GM23338 (cell line): Measurements from ENCODE around the gene SEMG1. TPM values are rescaled to one million over a fixed set of nuclear protein-coding genes. Genes with fewer than 3 reads are reported as not detected.

Experiments
- ATAC-seq: fragments of 200-7000 bp; cut with Tn5 transposase; 3 replicates; pipeline ENCODE4 v1.9.1; 2020
- DNase-seq: peaks from one replicate; pipeline ENCODE4 v3.0.0-alpha.2; 2015; ENCODE audit warnings: low spot score
- H2AFZ ChIP-seq: fragments of 200-600 bp; sonication (generic); 2 replicates; pipeline ENCODE4 v1.8.0; 2016; ENCODE audit warnings: antibody characterized with exemption, mild to moderate bottlenecking, moderate library complexity
- H3F3A ChIP-seq: fragments of 200-600 bp; sonication (generic); replicated peaks from 2 replicates; pipeline ENCODE4 v1.8.0; 2017; ENCODE audit warnings: antibody characterized with exemption, mixed run types, low read depth
- H3K27ac ChIP-seq: fragments of 200-600 bp; sonication (generic); 2 replicates; pipeline ENCODE4 v1.6.1; 2016; ENCODE audit warnings: low read depth
- H3K27me3 ChIP-seq: fragments of 200-600 bp; sonication (generic); 2 replicates; pipeline ENCODE4 v1.8.0; 2016; ENCODE audit warnings: mild to moderate bottlenecking, mixed run types, moderate library complexity; ENCODE audit not compliant: insufficient read depth
- H3K36me3 ChIP-seq: fragments of 200-600 bp; sonication (generic); 2 replicates; pipeline ENCODE4 v1.8.0; 2016; ENCODE audit warnings: mild to moderate bottlenecking; ENCODE audit not compliant: insufficient read depth
- H3K4me1 ChIP-seq: fragments of 200-600 bp; sonication (generic); 2 replicates; pipeline ENCODE4 v1.8.0; 2016; ENCODE audit warnings: mild to moderate bottlenecking, moderate library complexity; ENCODE audit not compliant: insufficient read depth
- H3K4me2 ChIP-seq: fragments of 200-600 bp; sonication (generic); 2 replicates; pipeline ENCODE4 v1.7.1; 2017; ENCODE audit warnings: mixed run types
- H3K4me3 ChIP-seq: fragments of 200-600 bp; sonication (generic); 2 replicates; pipeline ENCODE4 v1.6.1; 2016; ENCODE audit warnings: mixed run types
- H3K79me2 ChIP-seq: fragments of 200-600 bp; sonication (generic); replicated peaks from 2 replicates; pipeline ENCODE4 v1.8.0; 2017; ENCODE audit warnings: mild to moderate bottlenecking; ENCODE audit not compliant: insufficient read depth
- H3K9me2 ChIP-seq: fragments of 200-600 bp; sonication (generic); 2 replicates; pipeline ENCODE4 v1.8.0; 2017; ENCODE audit not compliant: insufficient read depth
- H4K20me1 ChIP-seq: fragments of 200-600 bp; sonication (generic); replicated peaks from 2 replicates; pipeline ENCODE4 v1.8.0; 2017; ENCODE audit warnings: mild to moderate bottlenecking; ENCODE audit not compliant: insufficient read depth
- H3K27ac Mint-ChIP-seq: 2 replicates; pipeline ENCODE4 v1.8.0; 2020; ENCODE audit warnings: inconsistent platforms, mild to moderate bottlenecking, moderate library complexity, mixed read lengths
- H3K27me3 Mint-ChIP-seq: 3 replicates; pipeline ENCODE4 v1.8.0; 2022; ENCODE audit warnings: low read depth, mild to moderate bottlenecking, moderate library complexity, mixed read lengths, inconsistent platforms; ENCODE audit not compliant: insufficient read depth, poor library complexity
- H3K36me3 Mint-ChIP-seq: 3 replicates; pipeline ENCODE4 v1.8.0; 2021; ENCODE audit warnings: low read depth, mild to moderate bottlenecking, inconsistent platforms, moderate library complexity, mixed read lengths
- H3K4me1 Mint-ChIP-seq: 3 replicates; pipeline ENCODE4 v1.8.0; 2020; ENCODE audit warnings: mild to moderate bottlenecking, inconsistent platforms, mixed read lengths
- H3K4me3 Mint-ChIP-seq: 3 replicates; pipeline ENCODE4 v1.8.0; 2021; ENCODE audit warnings: moderate library complexity, mild to moderate bottlenecking, inconsistent platforms, mixed read lengths
- H3K9me3 Mint-ChIP-seq: 3 replicates; pipeline ENCODE4 v1.8.0; 2020; ENCODE audit warnings: moderate library complexity, mild to moderate bottlenecking, inconsistent platforms, mixed read lengths
- CREB1 ChIP-seq: fragments of 250-450 bp; sonication (Bioruptor Pico); IDR thresholded peaks from 2 replicates; pipeline ENCODE4 v1.5.0; 2020; ENCODE audit warnings: low read depth, mild to moderate bottlenecking, moderate library complexity
- EZH2 ChIP-seq: fragments of 200-600 bp; sonication (generic); IDR thresholded peaks from one replicate; pipeline ENCODE4 v1.8.0; 2017; ENCODE audit warnings: antibody characterized with exemption, mild to moderate bottlenecking, low read depth; ENCODE audit not compliant: unreplicated experiment
- EZH2phosphoT487 ChIP-seq: fragments of 200-600 bp; sonication (generic); IDR thresholded peaks from one replicate; pipeline ENCODE4 v1.8.1; 2018; ENCODE audit warnings: antibody characterized with exemption; ENCODE audit not compliant: unreplicated experiment
- JUNB ChIP-seq: IDR thresholded peaks from one replicate; pipeline ENCODE4 v1.6.1; 2016; ENCODE audit warnings: antibody characterized with exemption; ENCODE audit not compliant: unreplicated experiment
- NANOG ChIP-seq: IDR thresholded peaks from 2 replicates; pipeline ENCODE4 v1.6.1; 2016; ENCODE audit warnings: antibody characterized with exemption, borderline replicate concordance
- POLR2AphosphoS5 ChIP-seq: IDR thresholded peaks from 2 replicates; pipeline ENCODE4 v1.6.1; 2016; ENCODE audit warnings: antibody characterized with exemption, low read depth
- REST ChIP-seq: IDR thresholded peaks from one replicate; pipeline ENCODE4 v1.6.1; 2018; ENCODE audit warnings: antibody characterized with exemption; ENCODE audit not compliant: unreplicated experiment
- STAT1 ChIP-seq: IDR thresholded peaks from one replicate; pipeline ENCODE4 v1.6.1; 2016; ENCODE audit warnings: antibody characterized with exemption; ENCODE audit not compliant: unreplicated experiment
- ZNF114 ChIP-seq: fragments of 250-450 bp; sonication (Bioruptor Pico); IDR thresholded peaks from 2 replicates; pipeline ENCODE4 v1.5.0; 2020; ENCODE audit warnings: mild to moderate bottlenecking, moderate library complexity
- ZNF331 ChIP-seq: fragments of 250-450 bp; sonication (Bioruptor Pico); IDR thresholded peaks from 2 replicates; pipeline ENCODE4 v1.5.0; 2020; ENCODE audit warnings: low read depth, mild to moderate bottlenecking, moderate library complexity
- ZNF462 ChIP-seq: fragments of 250-450 bp; sonication (Bioruptor Pico); IDR thresholded peaks from 2 replicates; pipeline ENCODE4 v1.5.0; 2020; ENCODE audit warnings: mild to moderate bottlenecking, moderate library complexity
- polyA plus RNA-seq: library from polyadenylated mRNA; unstranded; fragments of >200 nt; fragmentation: Nextera tagmentation; extraction: Ambion mirVana; gene quantifications from 2 replicates; pipeline ENCODE4 v1.2.1, GENCODE V29; 2016
- total RNA-seq: library from RNA; depleted of rRNA; stranded (reverse); fragments of >200 nt; shearing (Covaris generic); gene quantifications from 2 replicates; pipeline ENCODE4 v1.2.3, GENCODE V29; 2014
- TF ChIP-seq, protein P1 (sequence below): IDR thresholded peaks from 2 replicates; pipeline ENCODE4 v1.6.1; 2016; ENCODE audit warnings: antibody characterized with exemption
- TF ChIP-seq, protein P2 (sequence below), 2 experiments: fragments of 200-600 bp in 1 of 2; sonication (generic) in 1 of 2; conservative IDR thresholded peaks; 2 replicates each; pipeline versions ENCODE4 v1.5.1 to v1.6.1; 2016 to 2017; ENCODE audit warnings: antibody characterized with exemption in 2 of 2, low read depth in 2 of 2, mild to moderate bottlenecking in 2 of 2, moderate library complexity in 1 of 2

SEMG1 gene
- total and polyA plus RNA-seq, 2 experiments from 2014 or later: 3.3 to 5.7 TPM

GRCh38 chr20:45254383-45255262 is 47.8 kb downstream of the SEMG1 start, which contains the start of gene SLPI:
Gene SLPI (minus strand): TSS chr20:45254564. CDS start chr20:45254543, 21 bp downstream.
- Histone ChIP-seq H3K4me2 (no peak within 1 kb of the TSS), H3K27me3 (no peaks in the 10 kb centered on the region), H3K27ac (no peak within 1 kb of the TSS), H3K36me3 (no peaks in the 10 kb centered on the region), H3K4me1 (peaks cover 7% of the 10 kb centered on the region), H4K20me1 (no peaks in the 10 kb centered on the region), H3K79me2 (no peaks in the 10 kb centered on the region), H3K4me3 (no peak within 1 kb of the TSS), H3K9me2 (peaks cover 3% of the 10 kb centered on the region; the same call in 1 of the 2 replicates), H2AFZ (no peak within 1 kb of the TSS; the same call in 1 of the 2 replicates), H3F3A (no peaks in the 10 kb centered on the region)
- Mint-ChIP-seq H3K4me1 (peaks cover 9% of the 10 kb centered on the region), H3K36me3 (no peaks in the 10 kb centered on the region), H3K27me3 (peaks cover 4% of the 10 kb centered on the region), H3K9me3 (no peaks in the 10 kb centered on the region), H3K27ac (no peak within 1 kb of the TSS), H3K4me3 (no peak within 1 kb of the TSS)
- DNase-seq (no peak), ATAC-seq (no peak)
- TF ChIP-seq, protein P1, sequence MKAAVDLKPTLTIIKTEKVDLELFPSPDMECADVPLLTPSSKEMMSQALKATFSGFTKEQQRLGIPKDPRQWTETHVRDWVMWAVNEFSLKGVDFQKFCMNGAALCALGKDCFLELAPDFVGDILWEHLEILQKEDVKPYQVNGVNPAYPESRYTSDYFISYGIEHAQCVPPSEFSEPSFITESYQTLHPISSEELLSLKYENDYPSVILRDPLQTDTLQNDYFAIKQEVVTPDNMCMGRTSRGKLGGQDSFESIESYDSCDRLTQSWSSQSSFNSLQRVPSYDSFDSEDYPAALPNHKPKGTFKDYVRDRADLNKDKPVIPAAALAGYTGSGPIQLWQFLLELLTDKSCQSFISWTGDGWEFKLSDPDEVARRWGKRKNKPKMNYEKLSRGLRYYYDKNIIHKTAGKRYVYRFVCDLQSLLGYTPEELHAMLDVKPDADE: no peak
- TF ChIP-seq JUNB (no peak), POLR2AphosphoS5 (no peak), REST (no peak), CREB1 (no peak), STAT1 (no peak), NANOG (no peak), ZNF331 (no peak), EZH2 (no peak), ZNF462 (CRISPR knock-in tag) (no peak), ZNF114 (CRISPR knock-in tag) (no peak), EZH2phosphoT487 (no peak)
- TF ChIP-seq, protein P2, sequence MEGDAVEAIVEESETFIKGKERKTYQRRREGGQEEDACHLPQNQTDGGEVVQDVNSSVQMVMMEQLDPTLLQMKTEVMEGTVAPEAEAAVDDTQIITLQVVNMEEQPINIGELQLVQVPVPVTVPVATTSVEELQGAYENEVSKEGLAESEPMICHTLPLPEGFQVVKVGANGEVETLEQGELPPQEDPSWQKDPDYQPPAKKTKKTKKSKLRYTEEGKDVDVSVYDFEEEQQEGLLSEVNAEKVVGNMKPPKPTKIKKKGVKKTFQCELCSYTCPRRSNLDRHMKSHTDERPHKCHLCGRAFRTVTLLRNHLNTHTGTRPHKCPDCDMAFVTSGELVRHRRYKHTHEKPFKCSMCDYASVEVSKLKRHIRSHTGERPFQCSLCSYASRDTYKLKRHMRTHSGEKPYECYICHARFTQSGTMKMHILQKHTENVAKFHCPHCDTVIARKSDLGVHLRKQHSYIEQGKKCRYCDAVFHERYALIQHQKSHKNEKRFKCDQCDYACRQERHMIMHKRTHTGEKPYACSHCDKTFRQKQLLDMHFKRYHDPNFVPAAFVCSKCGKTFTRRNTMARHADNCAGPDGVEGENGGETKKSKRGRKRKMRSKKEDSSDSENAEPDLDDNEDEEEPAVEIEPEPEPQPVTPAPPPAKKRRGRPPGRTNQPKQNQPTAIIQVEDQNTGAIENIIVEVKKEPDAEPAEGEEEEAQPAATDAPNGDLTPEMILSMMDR (conservative IDR thresholded peaks at IDR 0.05; ENCODE audit: low read depth in 2 of 2): no peak
